Chondrocyte (in vitro differentiated cells): ENCODE data around the gene GTF2F1. TPM values are rescaled to one million over a fixed set of nuclear protein-coding genes. Genes with fewer than 3 reads are reported as not detected.
"Not testable (repeated sequence)": the region's sequence is repeated elsewhere in the genome, so short reads cannot be mapped to it uniquely, and the experiment has no call there.

Experiments used
- DNase-seq: peaks from one replicate; pipeline ENCODE4 v3.0.0; 2021; ENCODE audit warnings: mixed read lengths, low spot score
- H3K27ac Mint-ChIP-seq: one replicate; pipeline ENCODE4 v1.8.0; 2021; ENCODE audit warnings: mild to moderate bottlenecking, moderate library complexity, mixed read lengths; ENCODE audit not compliant: unreplicated experiment
- H3K27me3 Mint-ChIP-seq: 2 replicates; pipeline ENCODE4 v1.8.0; 2021; ENCODE audit warnings: low read depth, mixed read lengths
- H3K36me3 Mint-ChIP-seq: 2 replicates; pipeline ENCODE4 v1.8.0; 2021; ENCODE audit warnings: low read depth, mixed read lengths
- H3K4me1 Mint-ChIP-seq: 2 replicates; pipeline ENCODE4 v1.8.0; 2021; ENCODE audit warnings: low read depth, mild to moderate bottlenecking, mixed read lengths
- H3K4me3 Mint-ChIP-seq: one replicate; pipeline ENCODE4 v1.8.0; 2021; ENCODE audit warnings: mild to moderate bottlenecking, moderate library complexity, mixed read lengths; ENCODE audit not compliant: unreplicated experiment
- H3K9me3 Mint-ChIP-seq: 2 replicates; pipeline ENCODE4 v1.8.0; 2021; ENCODE audit warnings: low read depth, mixed read lengths
- CTCF ChIP-seq: fragments of 200-600 bp; sonication (generic); IDR thresholded peaks from 2 replicates; pipeline ENCODE4 v1.5.0; 2021; ENCODE audit warnings: antibody characterized with exemption, mild to moderate bottlenecking, moderate library complexity
- total RNA-seq: library from RNA; stranded (reverse); gene quantifications from 3 replicates; pipeline ENCODE4 v1.2.1, GENCODE V29; 2021

The GTF2F1 gene
- total RNA-seq, 1 donor from 2014 or later: 60.4 TPM

DNA sequence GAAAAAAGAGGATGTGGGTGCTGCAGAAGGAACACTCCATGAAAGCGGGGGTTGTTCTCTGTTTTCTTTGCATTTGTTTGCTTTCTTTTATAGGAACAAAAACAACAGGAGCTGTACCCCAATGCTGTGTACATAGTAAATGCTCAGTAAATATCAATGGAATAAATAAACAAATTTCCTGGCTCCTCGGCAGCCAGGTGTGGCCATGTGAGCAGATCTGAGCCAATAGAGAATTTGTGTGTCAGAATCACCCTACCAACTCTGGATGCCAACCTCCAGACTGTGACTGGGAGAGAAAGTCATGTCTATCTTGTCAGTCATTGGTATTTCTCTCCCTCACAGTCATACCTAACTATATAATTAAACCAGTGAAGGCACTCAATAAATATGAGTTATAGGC lies 42.3 kb downstream of the GTF2F1 start:
- Mint-ChIP-seq H3K36me3 (no peaks in the 10 kb centered on the region), H3K4me1 (no peaks in the 10 kb centered on the region), H3K4me3 (no peak overlapping the region), H3K27me3 (peaks cover 4% of the 10 kb centered on the region), H3K27ac (no peak overlapping the region), H3K9me3 (no peaks in the 10 kb centered on the region)
- DNase-seq: no peak
- no peak for TF ChIP-seq CTCF

GRCh38 chr19:6349271-6349670 lies 43.7 kb downstream of the GTF2F1 start:
- not testable (repeated sequence) for H3K9me3 Mint-ChIP-seq, H3K27me3 Mint-ChIP-seq, H3K4me1 Mint-ChIP-seq, H3K27ac Mint-ChIP-seq, DNase-seq, H3K4me3 Mint-ChIP-seq, H3K36me3 Mint-ChIP-seq

- no peak for DNase-seq
- H3K27ac Mint-ChIP-seq: no peak overlapping the region
- peaks cover 5% of the 10 kb centered on the region for H3K27me3 Mint-ChIP-seq
- no peak overlapping the region for H3K4me3 Mint-ChIP-seq
- H3K9me3 Mint-ChIP-seq: no peaks in the 10 kb centered on the region
- H3K4me1 Mint-ChIP-seq: no peaks in the 10 kb centered on the region
- TF ChIP-seq CTCF: no peak
- H3K36me3 Mint-ChIP-seq: no peaks in the 10 kb centered on the region
Measured at GRCh38 chr19:6343462-6343861, 49.5 kb downstream of the GTF2F1 start.

- H3K27me3 Mint-ChIP-seq: peaks cover 3% of the 10 kb centered on the region
- no peak overlapping the region for H3K4me3 Mint-ChIP-seq
- H3K9me3 Mint-ChIP-seq: no peaks in the 10 kb centered on the region
- TF ChIP-seq CTCF: no peak
- H3K36me3 Mint-ChIP-seq: no peaks in the 10 kb centered on the region
- H3K27ac Mint-ChIP-seq: no peak overlapping the region
- H3K4me1 Mint-ChIP-seq: no peaks in the 10 kb centered on the region
- no peak for DNase-seq
Measured at GRCh38 chr19:6340493-6341201, 52.3 kb downstream of the GTF2F1 start.

- TF ChIP-seq CTCF: no peak
- DNase-seq: no peak
- Mint-ChIP-seq H3K9me3 (no peaks in the 10 kb centered on the region), H3K4me1 (no peaks in the 10 kb centered on the region), H3K36me3 (no peaks in the 10 kb centered on the region), H3K27ac (no peak overlapping the region), H3K4me3 (no peak overlapping the region), H3K27me3 (peaks cover 3% of the 10 kb centered on the region)
Measured at GRCh38 chr19:6334490-6335285, 58.3 kb downstream of the GTF2F1 start.
